Measurements from ENCODE around the gene PSMD6.

PSMD6 gene

GRCh38 chr3:64023187-64023860 lies at the start of gene PSMD6:
PSMD6 (minus strand) TSS chr3:64023494; CDS start chr3:64023419, 75 bp downstream.
- peak; percentile 97 for ATAC-seq
- Mint-ChIP-seq H3K27ac (peak within 1 kb of the TSS; percentile 94), H3K27me3 (no peaks in the 10 kb centered on the region), H3K9me3 (no peaks in the 10 kb centered on the region), H3K36me3 (peaks cover 6% of the 10 kb centered on the region), H3K4me3 (peak within 1 kb of the TSS; percentile 89), H3K4me1 (peaks cover 33% of the 10 kb centered on the region)

- no peak for ATAC-seq
- no peaks in the 10 kb centered on the region for H3K4me1 Mint-ChIP-seq
- no peaks in the 10 kb centered on the region for H3K36me3 Mint-ChIP-seq
- H3K4me3 Mint-ChIP-seq, result no peak overlapping the region
- peaks cover 3% of the 10 kb centered on the region for H3K9me3 Mint-ChIP-seq
- no peak overlapping the region for H3K27ac Mint-ChIP-seq
- H3K27me3 Mint-ChIP-seq, result peaks cover 21% of the 10 kb centered on the region
Measured at GRCh38 chr3:64072126-64072525, 48.8 kb upstream of the PSMD6 start.

- no peak for ATAC-seq
- Mint-ChIP-seq H3K27me3 (peaks cover 21% of the 10 kb centered on the region), H3K27ac (no peak overlapping the region), H3K36me3 (no peaks in the 10 kb centered on the region), H3K4me1 (no peaks in the 10 kb centered on the region), H3K4me3 (no peak overlapping the region), H3K9me3 (peaks cover 3% of the 10 kb centered on the region)
Measured at GRCh38 chr3:64070704-64071103, 47.4 kb upstream of the PSMD6 start.

- Mint-ChIP-seq H3K36me3 (no peaks in the 10 kb centered on the region), H3K9me3 (peaks cover 3% of the 10 kb centered on the region), H3K27me3 (peaks cover 21% of the 10 kb centered on the region), H3K27ac (no peak overlapping the region), H3K4me1 (no peaks in the 10 kb centered on the region), H3K4me3 (no peak overlapping the region)
- ATAC-seq, result no peak
Measured at GRCh38 chr3:64067506-64068346, 44.4 kb upstream of the PSMD6 start.

- H3K36me3 Mint-ChIP-seq, result no peaks in the 10 kb centered on the region
- H3K27me3 Mint-ChIP-seq, result peaks cover 13% of the 10 kb centered on the region
- no peak for ATAC-seq
- no peaks in the 10 kb centered on the region for H3K9me3 Mint-ChIP-seq
- no peak overlapping the region for H3K27ac Mint-ChIP-seq
- no peak overlapping the region for H3K4me3 Mint-ChIP-seq
- H3K4me1 Mint-ChIP-seq, result no peaks in the 10 kb centered on the region
Measured at GRCh38 chr3:64064804-64065203, 41.5 kb upstream of the PSMD6 start.

- H3K36me3 Mint-ChIP-seq, result no peaks in the 10 kb centered on the region
- peaks cover 12% of the 10 kb centered on the region for H3K27me3 Mint-ChIP-seq
- no peak overlapping the region for H3K4me3 Mint-ChIP-seq
- ATAC-seq, result no peak
- peaks cover 6% of the 10 kb centered on the region for H3K4me1 Mint-ChIP-seq
- no peak overlapping the region for H3K27ac Mint-ChIP-seq
- no peaks in the 10 kb centered on the region for H3K9me3 Mint-ChIP-seq
Measured at GRCh38 chr3:64063983-64064438, 40.7 kb upstream of the PSMD6 start.

GRCh38 chr3:64063207-64063982 lies 40.1 kb upstream of the PSMD6 start:
- no peaks in the 10 kb centered on the region for H3K9me3 Mint-ChIP-seq
- H3K4me3 Mint-ChIP-seq, result no peak overlapping the region
- H3K27me3 Mint-ChIP-seq, result peaks cover 6% of the 10 kb centered on the region
- H3K36me3 Mint-ChIP-seq, result no peaks in the 10 kb centered on the region
- no peak overlapping the region for H3K27ac Mint-ChIP-seq
- ATAC-seq, result no peak
- H3K4me1 Mint-ChIP-seq, result peaks cover 6% of the 10 kb centered on the region

- Mint-ChIP-seq H3K4me3 (no peak overlapping the region), H3K27ac (no peak overlapping the region), H3K9me3 (no peaks in the 10 kb centered on the region), H3K36me3 (no peaks in the 10 kb centered on the region), H3K4me1 (peaks cover 6% of the 10 kb centered on the region), H3K27me3 (no peaks in the 10 kb centered on the region)
- no peak for ATAC-seq
Measured at GRCh38 chr3:64061628-64062027, 38.3 kb upstream of the PSMD6 start.

- peaks cover 8% of the 10 kb centered on the region for H3K27me3 Mint-ChIP-seq
- H3K27ac Mint-ChIP-seq, result no peak overlapping the region
- H3K36me3 Mint-ChIP-seq, result no peaks in the 10 kb centered on the region
- peak; percentile 59 for ATAC-seq
- H3K9me3 Mint-ChIP-seq, result no peaks in the 10 kb centered on the region
- peaks cover 6% of the 10 kb centered on the region for H3K4me1 Mint-ChIP-seq
- H3K4me3 Mint-ChIP-seq, result no peak overlapping the region
Measured at GRCh38 chr3:64059484-64060175, 36.3 kb upstream of the PSMD6 start.

- no peak overlapping the region for H3K4me3 Mint-ChIP-seq
- peaks cover 6% of the 10 kb centered on the region for H3K4me1 Mint-ChIP-seq
- no peaks in the 10 kb centered on the region for H3K36me3 Mint-ChIP-seq
- ATAC-seq, result no peak
- no peaks in the 10 kb centered on the region for H3K9me3 Mint-ChIP-seq
- no peak overlapping the region for H3K27ac Mint-ChIP-seq
- peaks cover 8% of the 10 kb centered on the region for H3K27me3 Mint-ChIP-seq
Measured at GRCh38 chr3:64058566-64058965, 35.3 kb upstream of the PSMD6 start.

GRCh38 chr3:64057231-64057630 lies 33.9 kb upstream of the PSMD6 start:
- H3K27me3 Mint-ChIP-seq, result peaks cover 8% of the 10 kb centered on the region
- ATAC-seq, result no peak
- H3K36me3 Mint-ChIP-seq, result no peaks in the 10 kb centered on the region
- H3K27ac Mint-ChIP-seq, result no peak overlapping the region
- no peak overlapping the region for H3K4me3 Mint-ChIP-seq
- H3K4me1 Mint-ChIP-seq, result peaks cover 6% of the 10 kb centered on the region
- no peaks in the 10 kb centered on the region for H3K9me3 Mint-ChIP-seq

- no peaks in the 10 kb centered on the region for H3K9me3 Mint-ChIP-seq
- H3K27ac Mint-ChIP-seq, result no peak overlapping the region
- no peaks in the 10 kb centered on the region for H3K36me3 Mint-ChIP-seq
- peaks cover 6% of the 10 kb centered on the region for H3K4me1 Mint-ChIP-seq
- H3K27me3 Mint-ChIP-seq, result peaks cover 8% of the 10 kb centered on the region
- H3K4me3 Mint-ChIP-seq, result no peak overlapping the region
- ATAC-seq, result no peak
Measured at GRCh38 chr3:64056606-64057180, 33.4 kb upstream of the PSMD6 start.

GRCh38 chr3:64055076-64055475 lies 31.8 kb upstream of the PSMD6 start:
- no peak overlapping the region for H3K27ac Mint-ChIP-seq
- H3K9me3 Mint-ChIP-seq, result no peaks in the 10 kb centered on the region
- ATAC-seq, result no peak
- peaks cover 8% of the 10 kb centered on the region for H3K27me3 Mint-ChIP-seq
- no peaks in the 10 kb centered on the region for H3K36me3 Mint-ChIP-seq
- H3K4me3 Mint-ChIP-seq, result no peak overlapping the region
- H3K4me1 Mint-ChIP-seq, result peaks cover 11% of the 10 kb centered on the region

GRCh38 chr3:64054488-64054887 lies 31.2 kb upstream of the PSMD6 start:
- Mint-ChIP-seq H3K9me3 (no peaks in the 10 kb centered on the region), H3K27ac (no peak overlapping the region), H3K4me3 (no peak overlapping the region), H3K27me3 (peaks cover 8% of the 10 kb centered on the region), H3K36me3 (no peaks in the 10 kb centered on the region), H3K4me1 (peaks cover 10% of the 10 kb centered on the region)
- ATAC-seq, result no peak
